Measurements from ENCODE around the gene GABBR2.
A peak's percentile ranks its signal among the peaks of the same experiment; 100 is the strongest.
"Not testable (repeated sequence)": the region's sequence is repeated elsewhere in the genome, so short reads cannot be mapped to it uniquely, and the experiment has no call there.

GABBR2 gene

DNA sequence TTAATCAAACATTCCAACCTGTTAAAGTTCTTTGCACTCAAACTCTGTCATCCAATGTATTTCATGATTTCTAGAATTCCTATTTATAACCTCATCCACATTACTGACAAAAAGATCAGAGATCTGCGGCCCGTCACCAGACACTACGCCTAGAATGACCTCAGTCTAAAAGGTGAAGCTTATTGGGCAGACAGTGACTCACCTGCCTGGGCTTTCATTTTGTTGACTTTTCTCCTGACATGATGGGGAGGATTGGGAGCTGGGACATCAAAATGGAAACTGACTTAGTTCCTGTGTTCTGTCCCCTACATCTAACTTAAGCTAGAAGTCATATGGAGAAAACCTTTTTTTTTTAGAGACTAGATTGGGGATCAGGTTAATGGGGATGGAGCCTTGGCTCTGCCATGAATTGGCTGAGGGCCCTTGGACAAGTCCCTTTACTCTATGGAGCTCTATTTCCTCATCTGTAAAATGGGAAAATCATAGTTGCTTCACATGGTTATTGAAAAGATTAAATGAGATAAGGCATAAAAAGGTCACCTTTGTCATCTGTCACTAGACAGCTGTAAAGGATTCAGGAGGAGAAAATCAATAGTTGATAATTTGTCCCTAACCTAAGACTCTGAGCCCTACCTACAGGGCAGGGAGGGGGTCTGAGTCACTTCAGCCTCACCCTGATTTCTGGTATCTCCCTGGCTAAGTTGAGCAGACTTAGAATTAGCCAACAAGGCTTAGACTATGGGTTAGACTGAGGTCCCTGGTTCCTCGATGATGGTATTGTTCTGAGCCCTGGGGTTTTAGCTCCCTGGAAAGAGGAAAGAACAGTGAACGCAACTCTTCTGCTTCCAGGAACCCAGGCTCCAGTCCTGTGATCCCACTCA, 228.5 kb downstream of the GABBR2 start:
- DNase-seq (ENCODE audit: low spot score) = peak; percentile 42

DNA sequence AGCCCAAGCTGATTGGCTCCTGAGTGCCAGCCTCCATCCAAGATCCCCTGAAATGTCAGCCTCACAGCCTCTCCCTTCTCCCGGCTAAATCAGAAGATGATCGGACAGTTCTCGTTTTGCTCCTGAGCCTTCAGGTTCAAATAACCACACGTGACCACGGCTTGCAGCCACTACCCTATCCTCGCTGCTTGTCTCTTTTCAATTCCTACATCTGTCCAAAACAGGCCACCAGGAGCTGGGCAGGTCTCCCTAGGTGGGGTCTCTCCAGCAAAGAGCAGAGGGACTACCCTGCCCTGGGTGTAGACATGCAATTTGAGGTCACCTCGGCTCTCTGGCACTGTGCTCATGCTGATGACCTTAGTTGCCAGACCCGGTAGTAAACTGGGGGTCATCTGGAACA, 229.3 kb downstream of the GABBR2 start:
- DNase-seq (ENCODE audit: low spot score) = no peak

GRCh38 chr9:98477884-98478283, 230.9 kb downstream of the GABBR2 start:
- no peak for DNase-seq (ENCODE audit: low spot score)

DNA sequence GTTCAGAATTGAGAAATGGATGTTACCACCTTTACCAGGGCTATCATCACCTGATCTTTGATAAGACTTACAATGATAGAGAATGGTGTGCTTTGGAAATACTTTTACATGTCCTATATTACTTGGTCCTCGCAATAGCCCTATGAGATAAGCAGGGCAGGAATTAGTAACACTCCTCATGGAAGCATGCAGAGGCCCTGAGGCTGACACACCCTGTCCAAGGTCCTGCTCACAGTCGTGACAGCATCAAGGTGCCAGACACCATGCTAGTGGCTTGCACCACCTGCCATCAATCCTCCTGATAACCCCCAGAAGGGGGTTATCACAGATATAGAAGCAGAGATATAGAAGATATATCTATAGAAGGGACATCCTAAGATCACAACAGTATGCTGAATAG, 236.5 kb downstream of the GABBR2 start:
- no peak for DNase-seq (ENCODE audit: low spot score)

GRCh38 chr9:98471185-98471584, 237.6 kb downstream of the GABBR2 start:
- no peak for DNase-seq (ENCODE audit: low spot score)

DNA sequence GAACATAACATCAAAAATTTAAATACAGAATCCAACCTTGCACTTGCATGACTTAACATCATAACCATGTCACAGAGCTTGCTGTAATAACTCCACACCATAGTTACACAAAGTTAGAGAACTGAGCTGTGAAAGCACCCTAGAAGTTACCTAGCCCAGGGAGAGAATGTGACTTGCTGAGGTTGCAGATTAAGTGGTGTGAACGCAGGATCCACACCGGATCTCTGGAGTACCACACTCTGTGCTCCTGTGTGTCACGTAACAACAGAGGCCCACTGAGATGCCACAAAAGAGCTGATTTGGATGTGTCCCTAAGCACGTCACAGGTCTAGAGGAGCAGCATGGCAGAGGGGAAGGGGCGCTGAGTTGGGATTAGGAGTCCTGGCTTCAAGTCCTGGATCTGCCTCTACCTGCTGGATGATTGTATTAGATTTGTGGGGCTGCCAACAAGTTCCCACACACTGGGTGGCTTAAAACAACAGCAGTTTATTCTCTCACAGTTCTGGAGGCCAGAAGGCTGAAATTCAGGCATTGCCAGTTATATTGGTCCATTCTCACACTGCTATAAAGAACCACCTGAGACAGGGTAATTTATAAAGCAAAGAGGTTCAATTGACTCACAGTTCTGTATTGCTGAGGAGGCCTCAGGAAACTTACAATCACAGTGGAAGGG, 240.0 kb downstream of the GABBR2 start:
- DNase-seq (ENCODE audit: low spot score) = no peak

- no peak for DNase-seq (ENCODE audit: low spot score)
These were observed 242.9 kb downstream of the GABBR2 start for GRCh38 chr9:98465799-98466198.

- DNase-seq (ENCODE audit: low spot score) = not testable (repeated sequence)
These were observed 244.5 kb downstream of the GABBR2 start for GRCh38 chr9:98464156-98464690.

DNA sequence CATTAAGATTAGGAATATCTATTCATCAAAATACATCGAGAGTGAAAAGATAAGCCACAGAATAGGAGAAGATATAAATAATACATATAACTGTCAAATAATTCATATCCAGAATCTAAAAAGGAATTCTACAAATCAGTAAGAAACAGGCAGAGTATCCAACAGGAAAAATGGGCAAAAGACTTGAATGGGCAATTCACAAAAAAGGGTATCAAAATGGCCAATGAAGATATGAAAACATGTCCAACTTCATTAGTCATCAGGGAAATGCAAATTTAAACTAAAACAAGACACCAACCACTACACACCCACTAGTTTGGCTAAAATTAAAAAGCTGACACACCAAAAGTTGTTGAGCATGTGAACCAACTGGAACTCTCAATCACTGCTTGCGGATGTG, 246.4 kb downstream of the GABBR2 start:
- DNase-seq (ENCODE audit: low spot score) = no peak

DNA sequence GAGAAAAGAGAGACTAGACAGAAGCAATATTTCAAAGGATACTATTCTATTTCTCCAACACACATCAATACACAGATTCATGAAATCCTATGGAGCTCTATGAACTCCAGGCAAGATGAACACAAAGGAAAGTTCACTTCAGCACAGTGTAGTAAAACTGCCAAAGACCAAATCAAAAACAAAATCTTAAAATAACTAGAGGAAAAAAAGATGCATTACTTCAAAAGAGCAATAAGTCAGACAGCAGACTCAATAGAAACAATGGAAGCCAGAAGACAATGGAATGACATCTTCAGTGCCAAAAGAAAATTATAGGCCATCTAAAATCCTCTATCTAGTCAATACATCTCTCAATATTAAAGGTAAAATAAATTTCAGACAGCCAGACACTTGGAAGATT, 248.0 kb downstream of the GABBR2 start:
- no peak for DNase-seq (ENCODE audit: low spot score)

GRCh38 chr9:98457726-98458370, 250.9 kb downstream of the GABBR2 start:
- DNase-seq (ENCODE audit: low spot score) = no peak

DNA sequence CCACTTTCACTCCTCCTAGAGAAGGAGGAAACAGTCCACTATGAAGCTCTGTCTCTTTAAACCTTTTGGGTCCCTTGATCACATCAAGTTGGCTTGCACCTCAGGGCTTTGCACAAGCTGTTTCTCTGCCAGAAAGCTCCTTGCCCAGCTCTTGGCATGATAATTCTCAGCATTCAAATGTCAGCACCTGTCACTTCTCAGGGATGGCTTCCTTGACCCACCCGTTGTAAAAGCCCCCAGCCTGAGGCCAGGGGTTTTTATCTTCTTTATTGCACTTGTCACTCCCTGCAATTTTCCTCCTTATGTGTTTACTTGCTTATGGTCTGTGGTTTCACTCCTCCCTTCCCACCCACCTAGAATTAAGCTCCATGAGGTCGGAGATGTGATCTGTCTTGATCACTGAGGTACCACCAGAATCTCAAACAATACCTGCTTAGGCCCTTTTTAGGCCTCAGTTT, 252.6 kb downstream of the GABBR2 start:
- DNase-seq (ENCODE audit: low spot score) = no peak

DNA sequence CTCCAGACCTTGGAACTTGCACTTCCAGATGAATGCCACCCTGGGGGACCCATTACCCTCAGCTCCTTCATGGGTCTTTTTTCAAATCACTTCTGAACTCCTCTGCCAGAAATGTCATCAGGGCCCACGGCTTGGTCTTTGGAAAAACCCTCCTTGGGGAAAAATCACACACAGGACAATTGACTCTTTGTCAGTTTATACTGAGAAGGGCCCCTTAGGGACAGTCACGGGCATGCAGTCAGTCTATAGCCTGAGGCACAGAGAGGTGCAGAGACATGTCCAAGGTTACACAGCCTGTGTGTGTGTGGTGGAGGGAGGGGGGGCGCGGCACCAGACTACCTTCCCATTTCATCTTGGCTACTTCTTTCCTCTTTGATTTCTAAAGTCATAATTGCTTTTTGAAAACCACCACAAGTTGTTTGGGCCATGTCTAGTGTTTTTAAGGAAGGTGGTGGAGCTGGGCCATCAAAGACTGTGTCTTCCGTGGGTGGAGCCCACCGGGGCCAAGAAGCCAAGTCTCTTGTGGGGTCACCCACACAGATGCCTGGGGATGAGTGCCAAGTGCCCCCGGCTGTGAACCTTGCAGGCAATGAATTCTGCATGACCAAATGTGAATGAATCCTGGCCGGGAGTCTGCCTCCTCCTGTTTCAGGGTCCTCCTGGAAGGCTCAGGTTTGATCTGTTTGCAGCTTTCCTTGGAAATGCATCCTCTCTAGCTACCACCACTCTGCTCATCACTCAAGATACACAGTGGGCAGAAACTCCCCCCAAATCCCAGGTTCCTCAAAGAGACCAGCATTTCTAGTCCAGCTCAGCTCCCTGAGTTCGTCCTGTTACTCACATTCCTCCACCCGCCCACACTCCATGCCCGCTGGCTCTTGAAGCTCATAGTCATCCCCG, 253.2 kb downstream of the GABBR2 start:
- peak; percentile 49 for DNase-seq (ENCODE audit: low spot score)

- DNase-seq (ENCODE audit: low spot score) = no peak
These were observed 255.0 kb downstream of the GABBR2 start for GRCh38 chr9:98453589-98454311.

DNA sequence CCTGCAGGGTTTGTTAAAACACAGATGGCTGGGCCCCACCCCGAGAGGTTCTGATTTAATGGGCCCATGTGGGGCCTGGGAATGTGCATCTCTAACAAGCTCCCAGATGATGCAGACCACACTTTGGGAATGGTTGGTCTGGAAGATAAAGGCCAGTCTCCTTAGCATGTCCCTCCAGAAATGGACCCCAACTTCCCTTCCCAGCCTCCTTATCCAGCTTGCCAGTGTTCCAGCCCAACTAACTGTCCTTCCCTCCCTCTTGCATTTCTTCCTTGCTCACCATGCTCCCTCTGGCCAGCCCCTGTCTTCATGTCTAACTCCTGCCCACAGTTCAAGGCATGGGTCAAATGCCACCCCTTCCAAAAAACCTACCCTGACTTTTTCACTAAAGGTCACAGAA, 257.2 kb downstream of the GABBR2 start:
- no peak for DNase-seq (ENCODE audit: low spot score)

- no peak for DNase-seq (ENCODE audit: low spot score)
These were observed 258.2 kb downstream of the GABBR2 start for GRCh38 chr9:98450496-98450895.

DNA sequence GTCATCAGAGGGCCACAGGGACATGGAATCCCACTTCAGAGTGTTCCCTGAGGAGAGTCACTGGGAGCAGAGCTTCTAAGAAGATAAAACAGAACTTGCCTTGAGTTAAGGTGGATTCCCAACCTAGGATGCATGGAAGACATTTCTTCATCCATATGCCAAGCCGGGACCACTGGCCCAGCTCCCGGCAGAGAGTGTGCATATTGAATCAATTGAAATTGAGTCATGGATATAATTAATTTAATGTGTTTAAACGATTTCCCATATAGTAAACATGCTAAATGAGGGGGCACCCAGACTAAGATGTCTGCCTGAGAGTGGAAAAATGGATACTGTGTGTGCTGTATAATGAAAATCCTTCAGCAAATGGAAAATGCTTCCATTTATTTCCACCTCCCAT, 258.9 kb downstream of the GABBR2 start:
- DNase-seq (ENCODE audit: low spot score) = no peak

- DNase-seq (ENCODE audit: low spot score) = no peak
These were observed 263.2 kb downstream of the GABBR2 start for GRCh38 chr9:98445576-98445975.

GRCh38 chr9:98444601-98445000, 264.1 kb downstream of the GABBR2 start:
- no peak for DNase-seq (ENCODE audit: low spot score)

- DNase-seq (ENCODE audit: low spot score) = no peak
These were observed 266.2 kb downstream of the GABBR2 start for GRCh38 chr9:98442541-98442940.

- DNase-seq (ENCODE audit: low spot score) = no peak
These were observed 266.6 kb downstream of the GABBR2 start for GRCh38 chr9:98442114-98442513.
